GM23248 (cell line): ENCODE data around the gene MRGPRG.

Source experiments
- EZH2 ChIP-seq: fragments of 200-600 bp; sonication (generic); IDR thresholded peaks from 2 replicates; pipeline ENCODE4 v1.6.1; 2018; ENCODE audit warnings: antibody characterized with exemption, mild to moderate bottlenecking; ENCODE audit not compliant: insufficient read depth, poor library complexity, severe bottlenecking
- EZH2phosphoT487 ChIP-seq: fragments of 200-600 bp; sonication (generic); IDR thresholded peaks from 2 replicates; pipeline ENCODE4 v1.6.1; 2018; ENCODE audit warnings: antibody characterized with exemption, moderate library complexity, mild to moderate bottlenecking, low read depth; ENCODE audit not compliant: insufficient read depth

DNA sequence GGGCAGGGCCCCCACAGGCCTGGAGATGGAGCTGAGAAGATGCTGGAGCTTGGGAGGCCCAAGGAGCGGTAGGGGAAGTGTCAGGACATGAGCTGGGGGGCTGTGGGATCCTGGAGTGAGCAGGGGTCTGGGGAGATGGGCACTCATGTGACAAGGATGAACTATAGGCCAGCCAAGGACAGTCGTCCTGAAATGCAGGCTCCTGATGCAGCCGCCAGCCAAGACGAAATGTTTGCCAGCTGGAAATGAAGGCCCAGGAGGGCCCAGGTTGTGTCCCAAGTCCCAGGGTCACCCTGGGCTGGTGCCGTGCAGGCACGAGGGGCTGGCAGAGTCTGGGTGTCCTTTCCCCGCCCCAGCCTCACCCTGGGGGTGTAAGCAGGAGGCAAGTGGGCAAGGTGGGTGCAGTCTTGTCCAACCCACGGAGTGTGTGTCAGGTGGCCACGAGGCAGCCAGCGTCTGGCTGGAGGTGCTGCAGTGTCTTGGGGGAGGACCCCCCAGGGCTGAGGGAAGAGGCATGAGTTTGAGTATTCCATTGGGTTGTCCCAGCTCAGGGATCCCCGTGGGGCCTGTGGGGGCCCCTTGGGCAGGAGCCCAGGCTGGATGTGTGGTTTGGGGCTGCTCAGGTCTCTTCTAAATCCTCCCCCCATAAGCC lies 21.4 kb downstream of the MRGPRG start:
- no peak for TF ChIP-seq EZH2phosphoT487
- no peak for TF ChIP-seq EZH2
